ENCODE measurements around the gene ZFP30. TPM values are rescaled to one million over a fixed set of nuclear protein-coding genes. Genes with fewer than 3 reads are reported as not detected.

Gene ZFP30
- total and polyA plus RNA-seq, 2 donors from 2014 or later, result 3.0 to 15.5 TPM

- Histone ChIP-seq H3K9me3 (ENCODE audit: control insufficient read depth in 2 of 3, insufficient read depth in 1 of 3, low read length in 3 of 3) (peaks cover 12 to 68% (median 30%) of the 10 kb centered on the region in 3 donors), H3K4me3 (ENCODE audit: low read length in 3 of 3) (peak overlapping the region in 1 of 3 donors; percentile 9), H3K27me3 (ENCODE audit: control insufficient read depth, insufficient read depth, low read length) (no peaks in the 10 kb centered on the region), H3K36me3 (ENCODE audit: control insufficient read depth in 2 of 3, insufficient read depth in 3 of 3, low read length in 3 of 3) (peaks cover 22 to 68% (median 32%) of the 10 kb centered on the region in 3 donors), H3K27ac (ENCODE audit: low read depth in 2 of 2, low read length in 2 of 2) (no peak overlapping the region), H3K4me1 (ENCODE audit: control insufficient read depth in 2 of 3, insufficient read depth in 2 of 3, low read depth in 1 of 3, low read length in 3 of 3) (no peaks in the 10 kb centered on the region), H3K9ac (ENCODE audit: low read length in 3 of 3) (no peak overlapping the region)
- intact Hi-C loops (cut with DNase I), result no loop called here
- FAIRE-seq, result no peak
- TF ChIP-seq CTCF (IDR thresholded peaks at IDR 0.05; ENCODE audit: borderline replicate concordance, extremely low read depth, insufficient read depth), result no peak
- DNase-seq, result no peak
Observed at GRCh38 chr19:37583340-37583739, 71.9 kb downstream of the ZFP30 start.

GRCh38 chr19:37572203-37572602 is 83.1 kb downstream of the ZFP30 start:
- intact Hi-C loops (cut with DNase I), result no loop called here
- no peak for TF ChIP-seq CTCF (IDR thresholded peaks at IDR 0.05; ENCODE audit: borderline replicate concordance, extremely low read depth, insufficient read depth)
- DNase-seq (no peak), FAIRE-seq (no peak)
- Histone ChIP-seq H3K9ac (ENCODE audit: low read length in 3 of 3) (no peak overlapping the region), H3K36me3 (ENCODE audit: control insufficient read depth in 2 of 3, insufficient read depth in 3 of 3, low read length in 3 of 3) (peaks cover 4 to 15% (median 10%) of the 10 kb centered on the region in 3 donors), H3K4me3 (ENCODE audit: low read length in 3 of 3) (no peak overlapping the region), H3K27ac (ENCODE audit: low read depth in 2 of 2, low read length in 2 of 2) (no peak overlapping the region), H3K4me1 (ENCODE audit: control insufficient read depth in 2 of 3, insufficient read depth in 2 of 3, low read depth in 1 of 3, low read length in 3 of 3) (no peaks in the 10 kb centered on the region), H3K27me3 (ENCODE audit: control insufficient read depth, insufficient read depth, low read length) (no peaks in the 10 kb centered on the region), H3K9me3 (ENCODE audit: control insufficient read depth in 2 of 3, insufficient read depth in 1 of 3, low read length in 3 of 3) (peaks cover 7 to 59% (median 50%) of the 10 kb centered on the region in 3 donors)

- no peak overlapping the region for H3K9ac ChIP-seq (ENCODE audit: low read length in 3 of 3)
- DNase-seq (no peak), FAIRE-seq (no peak)
- intact Hi-C loops (cut with DNase I), result no loop called here
- peaks cover 9 to 96% (median 82%) of the 10 kb centered on the region in 3 donors for H3K9me3 ChIP-seq (ENCODE audit: control insufficient read depth in 2 of 3, insufficient read depth in 1 of 3, low read length in 3 of 3)
- H3K4me1 ChIP-seq (ENCODE audit: control insufficient read depth in 2 of 3, insufficient read depth in 2 of 3, low read depth in 1 of 3, low read length in 3 of 3), result no peaks in the 10 kb centered on the region
- no peak overlapping the region for H3K27ac ChIP-seq (ENCODE audit: low read depth in 2 of 2, low read length in 2 of 2)
- H3K36me3 ChIP-seq (ENCODE audit: control insufficient read depth in 2 of 3, insufficient read depth in 3 of 3, low read length in 3 of 3), result peaks cover 11 to 36% (median 17%) of the 10 kb centered on the region in 3 donors
- peak overlapping the region in 1 of 3 donors; percentile 23 for H3K4me3 ChIP-seq (ENCODE audit: low read length in 3 of 3)
- H3K27me3 ChIP-seq (ENCODE audit: control insufficient read depth, insufficient read depth, low read length), result no peaks in the 10 kb centered on the region
- TF ChIP-seq CTCF (IDR thresholded peaks at IDR 0.05; ENCODE audit: borderline replicate concordance, extremely low read depth, insufficient read depth), result no peak
Observed at GRCh38 chr19:37565370-37565669, 89.9 kb downstream of the ZFP30 start.
